ENCODE data around the gene ZDHHC14.

ZDHHC14 gene

GRCh38 chr6:157493576-157493975, 112.6 kb downstream of the ZDHHC14 start:
- DNase-seq = no peak

GRCh38 chr6:157494132-157494710, 113.2 kb downstream of the ZDHHC14 start:
- no peak for DNase-seq

- no peak for DNase-seq
Observed at GRCh38 chr6:157496534-157497095, 115.6 kb downstream of the ZDHHC14 start.

GRCh38 chr6:157497579-157497978, 116.6 kb downstream of the ZDHHC14 start:
- DNase-seq = no peak

GRCh38 chr6:157498817-157499216, 117.8 kb downstream of the ZDHHC14 start:
- no peak for DNase-seq

- no peak for DNase-seq
Observed at GRCh38 chr6:157500022-157500421, 119.0 kb downstream of the ZDHHC14 start.

GRCh38 chr6:157503018-157503747, 122.2 kb downstream of the ZDHHC14 start:
- DNase-seq = no peak

GRCh38 chr6:157505912-157506491, 125.0 kb downstream of the ZDHHC14 start:
- no peak for DNase-seq

- no peak for DNase-seq
Observed at GRCh38 chr6:157510323-157511188, 129.6 kb downstream of the ZDHHC14 start.

GRCh38 chr6:157511682-157512381, 130.8 kb downstream of the ZDHHC14 start:
- DNase-seq = no peak

- DNase-seq = no peak
Observed at GRCh38 chr6:157512382-157512682, 131.3 kb downstream of the ZDHHC14 start.

GRCh38 chr6:157513004-157513603, 132.1 kb downstream of the ZDHHC14 start:
- DNase-seq = no peak

- DNase-seq = no peak
Observed at GRCh38 chr6:157513619-157514485, 132.9 kb downstream of the ZDHHC14 start.

- DNase-seq = no peak
Observed at GRCh38 chr6:157514659-157515496, 133.9 kb downstream of the ZDHHC14 start.

- DNase-seq = no peak
Observed at GRCh38 chr6:157516319-157517026, 135.5 kb downstream of the ZDHHC14 start.

GRCh38 chr6:157517601-157518359, 136.8 kb downstream of the ZDHHC14 start:
- no peak for DNase-seq

- no peak for DNase-seq
Observed at GRCh38 chr6:157518397-157519250, 137.6 kb downstream of the ZDHHC14 start.
